Measurements from ENCODE around the gene WNT2.

GRCh38 chr7:117283371-117283770 is 39.5 kb downstream of the WNT2 start:
- TF ChIP-seq CTCF (conservative IDR thresholded peaks at IDR 0.05; ENCODE audit: low read depth, low read length) (no peak), EZH2 (IDR thresholded peaks at IDR 0.05; ENCODE audit: low read length, unreplicated experiment) (no peak), EZH2phosphoT487 (IDR thresholded peaks at IDR 0.05; ENCODE audit: borderline replicate concordance, low read length) (no peak)
